ENCODE measurements around the gene CYB5A.
A peak's percentile ranks its signal among the peaks of the same experiment; 100 is the strongest.
"Not testable (repeated sequence)": the region's sequence is repeated elsewhere in the genome, so short reads cannot be mapped to it uniquely, and the experiment has no call there.

The CYB5A gene

DNA sequence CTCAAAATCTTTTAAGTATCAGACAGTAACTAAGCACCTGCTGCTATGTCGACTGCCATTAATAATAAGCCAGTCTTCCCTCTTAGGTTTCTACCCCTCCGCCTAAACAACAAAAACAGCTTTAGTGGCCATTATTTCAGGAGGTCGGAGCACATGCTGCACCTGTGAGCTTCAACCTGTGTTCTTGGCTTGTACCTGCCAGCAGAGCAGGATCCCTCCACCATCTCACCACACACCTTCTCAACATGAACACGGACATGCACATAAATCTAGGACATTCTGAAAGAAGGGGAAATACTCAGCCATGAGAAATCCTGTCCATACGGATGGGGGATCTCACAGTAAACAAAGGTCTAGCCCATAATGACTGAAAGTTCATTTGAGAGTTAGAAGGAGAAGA lies 3.7 kb downstream of the CYB5A start:
- no peak for TF ChIP-seq CTCF (IDR thresholded peaks at IDR 0.05)
- no peak for TF ChIP-seq ZFX (IDR thresholded peaks at IDR 0.05; ENCODE audit: borderline replicate concordance)
- no peak overlapping the region for H3K27ac ChIP-seq

GRCh38 chr18:74286856-74287255 lies 4.9 kb downstream of the CYB5A start:
- H3K27ac ChIP-seq: no peak overlapping the region
- TF ChIP-seq CTCF (IDR thresholded peaks at IDR 0.05) (no peak), ZFX (IDR thresholded peaks at IDR 0.05; ENCODE audit: borderline replicate concordance) (no peak)

- no peak for TF ChIP-seq ZFX (IDR thresholded peaks at IDR 0.05; ENCODE audit: borderline replicate concordance)
- no peak overlapping the region for H3K27ac ChIP-seq
Measured at GRCh38 chr18:74286106-74286855, 5.5 kb downstream of the CYB5A start.

DNA sequence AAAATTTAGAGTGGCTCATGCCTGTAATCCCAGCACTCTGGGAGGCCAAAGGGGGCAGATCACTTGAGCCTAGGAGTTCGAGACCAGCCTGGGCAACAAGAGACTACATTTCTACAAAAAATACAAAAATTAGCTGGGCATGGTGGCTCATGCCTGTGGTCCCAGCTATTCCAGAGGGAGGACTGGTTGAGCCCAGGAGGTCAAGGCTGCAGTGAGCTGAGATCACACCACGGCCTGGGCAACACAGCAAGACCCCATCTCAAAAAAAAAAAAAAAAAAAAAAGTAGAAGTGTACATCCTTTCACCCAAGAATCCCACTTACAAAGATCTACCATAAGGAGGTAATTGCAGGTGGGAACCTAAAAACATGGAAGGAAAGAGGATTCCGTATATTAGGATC lies 6.2 kb downstream of the CYB5A start:
- not testable (repeated sequence) for H3K27ac ChIP-seq

GRCh38 chr18:74284980-74285355 lies 6.8 kb downstream of the CYB5A start:
- TF ChIP-seq CTCF (IDR thresholded peaks at IDR 0.05) (no peak), ZFX (IDR thresholded peaks at IDR 0.05; ENCODE audit: borderline replicate concordance) (no peak)
- H3K27ac ChIP-seq: no peak overlapping the region

- 0 out of 2 replicates have a peak overlapping the region, but pooled peaks have one; percentile 5 for H3K27ac ChIP-seq
Measured at GRCh38 chr18:74284191-74284979, 7.4 kb downstream of the CYB5A start.

DNA sequence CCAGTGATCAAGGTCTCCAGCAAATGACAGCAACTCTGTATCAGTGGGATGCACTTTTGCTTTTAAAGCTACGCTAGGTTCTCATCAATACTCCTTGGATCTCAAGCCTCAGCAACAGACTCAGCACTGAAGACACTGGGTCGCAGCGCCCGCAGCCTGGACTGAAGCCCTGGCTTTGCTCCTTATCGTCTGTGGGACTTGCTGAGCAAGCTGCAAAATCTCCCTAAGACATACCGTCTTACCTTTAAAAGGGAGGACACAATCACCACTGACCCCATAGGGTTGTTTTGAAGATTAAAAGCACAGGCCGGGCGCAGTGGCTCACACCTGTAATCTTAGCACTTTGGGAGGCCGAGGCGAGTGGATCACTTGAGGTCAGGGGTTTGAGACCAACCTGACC lies 8.1 kb downstream of the CYB5A start:
- H3K27ac ChIP-seq: no peak overlapping the region

More at GRCh38 chr18:74284191-74284979, 7.4 kb downstream of the CYB5A start:
- TF ChIP-seq CTCF (IDR thresholded peaks at IDR 0.05): no peak
- no peak for TF ChIP-seq ZFX (IDR thresholded peaks at IDR 0.05; ENCODE audit: borderline replicate concordance)

More for the DNA sequence above, 8.1 kb downstream of the CYB5A start:
- TF ChIP-seq ZFX (IDR thresholded peaks at IDR 0.05; ENCODE audit: borderline replicate concordance): no peak
- no peak for TF ChIP-seq CTCF (IDR thresholded peaks at IDR 0.05)

Measured in 22Rv1 (cell line).